ENCODE data around the gene CD300C.
"Not testable (repeated sequence)": the region's sequence is repeated elsewhere in the genome, so short reads cannot be mapped to it uniquely, and the experiment has no call there.

Gene CD300C

GRCh38 chr17:74561586-74561985, 15.7 kb upstream of the CD300C start:
- H3K4me1 ChIP-seq (ENCODE audit: low read length): no peaks in the 10 kb centered on the region
- H4K20me1 ChIP-seq (ENCODE audit: insufficient read depth, low read length): no peaks in the 10 kb centered on the region
- H2AFZ ChIP-seq (ENCODE audit: low read length): no peak overlapping the region
- H3K4me2 ChIP-seq (ENCODE audit: low read depth, low read length): no peak overlapping the region
- no peak overlapping the region for H3K9ac ChIP-seq (ENCODE audit: low read length)
- H3K4me3 ChIP-seq (ENCODE audit: low read length): no peak overlapping the region
- H3K79me2 ChIP-seq (ENCODE audit: low read length): no peaks in the 10 kb centered on the region
- H3K9me2 ChIP-seq (replicated peaks; ENCODE audit: insufficient read depth, low read length): no peaks in the 10 kb centered on the region
- no peaks in the 10 kb centered on the region for H3K9me3 ChIP-seq (replicated peaks; ENCODE audit: insufficient read depth, low read length)
- no peak for DNase-seq
- no peak overlapping the region for H3K27ac ChIP-seq (ENCODE audit: low read length)
- peaks cover 91% of the 10 kb centered on the region for H3K27me3 ChIP-seq (replicated peaks; ENCODE audit: insufficient read depth, low read length)
- no peaks in the 10 kb centered on the region for H3K36me3 ChIP-seq (replicated peaks; ENCODE audit: insufficient read depth, low read length)
- no peaks in the 10 kb centered on the region for H3F3A ChIP-seq (ENCODE audit: insufficient read depth, low read length)
- TF ChIP-seq EZH2phosphoT487 (IDR thresholded peaks at IDR 0.05; ENCODE audit: low read length) (no peak), CTCF (IDR thresholded peaks at IDR 0.05; ENCODE audit: low read length) (no peak), EZH2 (optimal IDR thresholded peaks at IDR 0.05; ENCODE audit: low read depth, low read length) (no peak)

DNA sequence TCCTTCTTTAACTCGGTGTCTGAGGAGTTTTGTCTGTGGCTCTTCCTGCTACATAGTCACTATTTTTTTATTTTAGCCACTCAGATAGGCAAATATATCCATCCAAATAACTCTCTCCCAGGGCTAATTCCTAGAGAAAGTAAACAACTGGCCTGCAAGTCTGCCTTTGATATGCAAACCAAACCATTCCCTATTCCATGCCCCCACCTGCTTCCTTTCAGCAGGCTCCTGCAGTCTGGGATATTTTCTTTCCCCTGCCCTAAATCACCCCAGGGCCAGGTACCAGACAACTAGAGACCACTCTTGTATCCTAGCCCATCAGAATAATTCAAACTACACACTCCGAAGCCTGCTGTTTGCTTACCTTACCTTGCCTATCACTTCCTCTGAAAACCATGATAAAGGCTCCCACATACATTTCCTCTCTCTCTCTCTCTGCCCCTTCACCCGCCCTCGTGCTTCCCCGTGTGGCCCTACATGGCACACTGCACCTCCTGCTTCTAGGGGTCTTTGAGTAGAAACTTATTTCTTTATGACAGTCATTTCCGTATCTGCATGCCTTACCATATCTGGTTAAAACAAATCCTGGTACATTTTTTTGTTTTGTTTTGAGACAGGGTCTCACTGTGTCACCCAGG, 13.1 kb upstream of the CD300C start:
- no peak overlapping the region for H3K9ac ChIP-seq (ENCODE audit: low read length)
- H3K36me3 ChIP-seq (replicated peaks; ENCODE audit: insufficient read depth, low read length): no peaks in the 10 kb centered on the region
- H3K4me1 ChIP-seq (ENCODE audit: low read length): peaks cover 4% of the 10 kb centered on the region
- peaks cover 91% of the 10 kb centered on the region for H3K27me3 ChIP-seq (replicated peaks; ENCODE audit: insufficient read depth, low read length)
- no peak overlapping the region for H2AFZ ChIP-seq (ENCODE audit: low read length)
- H3K27ac ChIP-seq (ENCODE audit: low read length): no peak overlapping the region
- no peaks in the 10 kb centered on the region for H3K79me2 ChIP-seq (ENCODE audit: low read length)
- no peaks in the 10 kb centered on the region for H3K9me2 ChIP-seq (replicated peaks; ENCODE audit: insufficient read depth, low read length)
- H4K20me1 ChIP-seq (ENCODE audit: insufficient read depth, low read length): no peaks in the 10 kb centered on the region
- no peak for DNase-seq
- no peaks in the 10 kb centered on the region for H3K9me3 ChIP-seq (replicated peaks; ENCODE audit: insufficient read depth, low read length)
- no peaks in the 10 kb centered on the region for H3F3A ChIP-seq (ENCODE audit: insufficient read depth, low read length)
- no peak overlapping the region for H3K4me2 ChIP-seq (ENCODE audit: low read depth, low read length)
- TF ChIP-seq EZH2phosphoT487 (IDR thresholded peaks at IDR 0.05; ENCODE audit: low read length) (no peak), EZH2 (optimal IDR thresholded peaks at IDR 0.05; ENCODE audit: low read depth, low read length) (no peak), CTCF (IDR thresholded peaks at IDR 0.05; ENCODE audit: low read length) (no peak)
- H3K4me3 ChIP-seq (ENCODE audit: low read length): no peak overlapping the region

DNA sequence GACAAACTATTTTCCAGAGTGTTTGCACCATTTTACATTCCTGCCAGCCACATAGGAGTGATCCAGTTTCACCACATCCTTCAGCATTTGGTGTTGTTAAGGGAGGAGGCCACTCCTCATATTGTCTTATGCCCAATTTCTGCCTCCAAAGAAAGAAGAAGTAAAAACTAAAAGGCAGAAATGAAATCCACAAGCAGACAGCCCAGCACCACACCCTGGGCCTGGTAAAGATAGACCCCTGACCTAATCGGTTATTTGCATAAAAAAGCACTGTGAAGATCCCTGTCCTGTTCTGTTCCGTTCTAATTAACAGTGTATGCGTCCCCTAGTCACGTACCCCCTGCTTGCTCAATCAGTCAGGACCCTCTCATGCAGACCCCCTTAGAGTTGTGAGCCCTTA, 12.5 kb upstream of the CD300C start:
- H3K4me1 ChIP-seq (ENCODE audit: low read length); DNase-seq; H3K9me2 ChIP-seq (replicated peaks; ENCODE audit: insufficient read depth, low read length); H3K27ac ChIP-seq (ENCODE audit: low read length); H3K79me2 ChIP-seq (ENCODE audit: low read length); H2AFZ ChIP-seq (ENCODE audit: low read length); H3K36me3 ChIP-seq (replicated peaks; ENCODE audit: insufficient read depth, low read length); H3F3A ChIP-seq (ENCODE audit: insufficient read depth, low read length); H3K4me3 ChIP-seq (ENCODE audit: low read length); H3K9ac ChIP-seq (ENCODE audit: low read length); H3K9me3 ChIP-seq (replicated peaks; ENCODE audit: insufficient read depth, low read length); H3K4me2 ChIP-seq (ENCODE audit: low read depth, low read length); H4K20me1 ChIP-seq (ENCODE audit: insufficient read depth, low read length): not testable (repeated sequence)
- H3K27me3 ChIP-seq (replicated peaks; ENCODE audit: insufficient read depth, low read length): peaks cover 91% of the 10 kb centered on the region

GRCh38 chr17:74555427-74555940, 9.6 kb upstream of the CD300C start:
- DNase-seq: no peak
- TF ChIP-seq EZH2 (optimal IDR thresholded peaks at IDR 0.05; ENCODE audit: low read depth, low read length): no peak
- TF ChIP-seq CTCF (IDR thresholded peaks at IDR 0.05; ENCODE audit: low read length): no peak
- TF ChIP-seq EZH2phosphoT487 (IDR thresholded peaks at IDR 0.05; ENCODE audit: low read length): no peak
- Histone ChIP-seq H3K79me2 (ENCODE audit: low read length) (no peaks in the 10 kb centered on the region), H3K9ac (ENCODE audit: low read length) (no peak overlapping the region), H3K9me3 (replicated peaks; ENCODE audit: insufficient read depth, low read length) (no peaks in the 10 kb centered on the region), H3F3A (ENCODE audit: insufficient read depth, low read length) (no peaks in the 10 kb centered on the region), H4K20me1 (ENCODE audit: insufficient read depth, low read length) (no peaks in the 10 kb centered on the region), H3K9me2 (replicated peaks; ENCODE audit: insufficient read depth, low read length) (no peaks in the 10 kb centered on the region), H2AFZ (ENCODE audit: low read length) (no peak overlapping the region), H3K27me3 (replicated peaks; ENCODE audit: insufficient read depth, low read length) (peaks cover 86% of the 10 kb centered on the region), H3K4me3 (ENCODE audit: low read length) (no peak overlapping the region), H3K27ac (ENCODE audit: low read length) (no peak overlapping the region), H3K4me2 (ENCODE audit: low read depth, low read length) (peak overlapping the region; percentile 33; the same call in 1 of the 2 replicates), H3K36me3 (replicated peaks; ENCODE audit: insufficient read depth, low read length) (no peaks in the 10 kb centered on the region), H3K4me1 (ENCODE audit: low read length) (peaks cover 4% of the 10 kb centered on the region)

Measured in MM.1S (cell line).